Loucy (cell line): ENCODE results near the gene TBC1D2B.
A peak's percentile ranks its signal among the peaks of the same experiment; 100 is the strongest.

ENCODE experiments used
- H2AFZ ChIP-seq: fragments of 200-600 bp; sonication (generic); 2 replicates; pipeline ENCODE4 v1.6.0; 2016; ENCODE audit warnings: antibody characterized with exemption, mild to moderate bottlenecking, low read length, moderate library complexity
- H3F3A ChIP-seq: fragments of 200-600 bp; 2 replicates; pipeline ENCODE4 v1.6.0; 2016; ENCODE audit warnings: antibody characterized with exemption, low read depth, mild to moderate bottlenecking
- H3K27me3 ChIP-seq: fragments of 200-600 bp; sonication (generic); 2 replicates; pipeline ENCODE4 v1.6.1; 2014; ENCODE audit warnings: low read length, mild to moderate bottlenecking; ENCODE audit not compliant: insufficient read depth, poor library complexity, severe bottlenecking
- H3K36me3 ChIP-seq: fragments of 200-600 bp; sonication (generic); 2 replicates; pipeline ENCODE4 v1.6.1; 2016; ENCODE audit warnings: low read length; ENCODE audit not compliant: insufficient read depth
- H3K4me1 ChIP-seq: fragments of 200-600 bp; sonication (generic); 2 replicates; pipeline ENCODE4 v1.5.1; 2014; ENCODE audit warnings: low read length, mild to moderate bottlenecking; ENCODE audit not compliant: insufficient read depth, poor library complexity, severe bottlenecking
- H3K4me2 ChIP-seq: fragments of 200-600 bp; sonication (generic); 2 replicates; pipeline ENCODE4 v1.6.0; 2014; ENCODE audit warnings: antibody characterized with exemption, low read length, low read depth, mild to moderate bottlenecking; ENCODE audit not compliant: poor library complexity, severe bottlenecking
- H3K4me3 ChIP-seq: fragments of 200-600 bp; sonication (generic); 2 replicates; pipeline ENCODE4 v1.5.1; 2014; ENCODE audit warnings: low read length, mild to moderate bottlenecking, mixed read lengths; ENCODE audit not compliant: poor library complexity, severe bottlenecking
- H3K79me2 ChIP-seq: fragments of 200-600 bp; sonication (generic); 2 replicates; pipeline ENCODE4 v1.6.1; 2014; ENCODE audit warnings: low read length; ENCODE audit not compliant: insufficient read depth
- H3K9ac ChIP-seq: fragments of 200-600 bp; sonication (generic); 2 replicates; pipeline ENCODE4 v1.6.0; 2014; ENCODE audit warnings: mild to moderate bottlenecking, low read depth, low read length, moderate library complexity; ENCODE audit not compliant: poor library complexity, severe bottlenecking
- H3K9me2 ChIP-seq: fragments of 200-600 bp; sonication (generic); replicated peaks from 2 replicates; pipeline ENCODE4 v1.6.1; 2016; ENCODE audit warnings: low read depth, low read length, mixed read lengths
- H3K9me3 ChIP-seq: fragments of 200-600 bp; sonication (generic); 2 replicates; pipeline ENCODE4 v1.6.1; 2014; ENCODE audit warnings: mild to moderate bottlenecking, antibody characterized with exemption, low read length, low read depth; ENCODE audit not compliant: insufficient read depth
- H4K20me1 ChIP-seq: fragments of 200-600 bp; sonication (generic); 2 replicates; pipeline ENCODE4 v1.6.0; 2014; ENCODE audit warnings: antibody characterized with exemption, low read length, mild to moderate bottlenecking; ENCODE audit not compliant: insufficient read depth, poor library complexity, severe bottlenecking
- CTCF ChIP-seq: fragments of 200-600 bp; sonication (generic); conservative IDR thresholded peaks from 2 replicates; pipeline ENCODE4 v1.5.1; 2014; ENCODE audit warnings: mild to moderate bottlenecking, antibody characterized with exemption, low read length
- EZH2phosphoT487 ChIP-seq: fragments of 200-600 bp; IDR thresholded peaks from 2 replicates; pipeline ENCODE4 v1.6.1; 2018; ENCODE audit warnings: antibody characterized with exemption, mild to moderate bottlenecking, moderate library complexity, borderline replicate concordance

The TBC1D2B gene

GRCh38 chr15:78018946-78019644 is 58.4 kb downstream of the TBC1D2B start:
- Histone ChIP-seq H2AFZ (no peak overlapping the region), H3K27me3 (no peaks in the 10 kb centered on the region), H3K79me2 (peaks cover 29% of the 10 kb centered on the region; the same call in 1 of the 2 replicates), H4K20me1 (no peaks in the 10 kb centered on the region), H3F3A (peaks cover 21% of the 10 kb centered on the region), H3K36me3 (peaks cover 64% of the 10 kb centered on the region), H3K4me1 (peaks cover 52% of the 10 kb centered on the region), H3K9me3 (no peaks in the 10 kb centered on the region), H3K4me2 (peak overlapping the region; percentile 85), H3K9me2 (no peaks in the 10 kb centered on the region), H3K4me3 (peak overlapping the region; percentile 57), H3K9ac (peak overlapping the region; percentile 77)
- no peak for TF ChIP-seq EZH2phosphoT487
- no peak for TF ChIP-seq CTCF

- peak overlapping the region; percentile 57 for H3K4me3 ChIP-seq
- TF ChIP-seq CTCF (no peak), EZH2phosphoT487 (no peak)
- H3K9me3 ChIP-seq = no peaks in the 10 kb centered on the region
- peaks cover 21% of the 10 kb centered on the region for H3F3A ChIP-seq
- H3K79me2 ChIP-seq = peaks cover 34% of the 10 kb centered on the region; the same call in 1 of the 2 replicates
- H3K27me3 ChIP-seq = no peaks in the 10 kb centered on the region
- peaks cover 63% of the 10 kb centered on the region for H3K36me3 ChIP-seq
- H2AFZ ChIP-seq = no peak overlapping the region
- no peaks in the 10 kb centered on the region for H4K20me1 ChIP-seq
- H3K4me2 ChIP-seq = peak overlapping the region; percentile 85
- H3K4me1 ChIP-seq = peaks cover 52% of the 10 kb centered on the region
- peak overlapping the region; percentile 77 for H3K9ac ChIP-seq
- H3K9me2 ChIP-seq = no peaks in the 10 kb centered on the region
These were observed 59.1 kb downstream of the TBC1D2B start for GRCh38 chr15:78018445-78018844.

- Histone ChIP-seq H3K4me1 (peaks cover 52% of the 10 kb centered on the region), H3K9me3 (no peaks in the 10 kb centered on the region), H3K4me3 (peak overlapping the region; percentile 57), H4K20me1 (no peaks in the 10 kb centered on the region), H3K36me3 (peaks cover 64% of the 10 kb centered on the region), H3K9ac (peak overlapping the region; percentile 77), H2AFZ (no peak overlapping the region), H3K79me2 (peaks cover 37% of the 10 kb centered on the region; the same call in 1 of the 2 replicates), H3K4me2 (peak overlapping the region; percentile 85), H3K27me3 (no peaks in the 10 kb centered on the region), H3K9me2 (no peaks in the 10 kb centered on the region), H3F3A (peaks cover 19% of the 10 kb centered on the region)
- TF ChIP-seq CTCF (no peak), EZH2phosphoT487 (no peak)
These were observed 60.7 kb downstream of the TBC1D2B start for GRCh38 chr15:78016860-78017259.
